ENCODE results near the gene WWOX. TPM values are rescaled to one million over a fixed set of nuclear protein-coding genes. Genes with fewer than 3 reads are reported as not detected.

WWOX gene
- total and polyA plus RNA-seq, 2 of the 8 experiments (the other 6 are each of a cell fraction or from before 2014, with no cell fraction given) = 5.4 to 16.7 TPM

DNA sequence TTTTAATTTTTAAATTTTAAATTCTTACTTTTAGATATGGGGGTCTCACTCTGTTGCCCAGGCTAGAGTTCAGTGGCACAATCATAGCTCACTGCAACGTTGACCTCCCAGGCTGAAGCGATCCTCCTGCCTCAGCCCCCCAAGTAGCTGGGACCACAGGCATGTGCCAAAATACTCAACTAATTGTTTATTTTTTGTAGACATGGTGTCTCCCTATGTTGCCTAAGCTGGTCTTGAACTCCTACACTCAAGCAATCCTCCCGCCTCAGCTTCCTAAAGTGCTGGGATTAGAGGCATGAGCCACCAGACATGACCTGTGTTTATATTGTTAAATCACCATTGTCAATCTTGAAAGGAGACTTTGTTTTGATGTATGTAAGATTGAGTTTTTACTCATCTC lies 332.2 kb downstream of the WWOX start:
- no peak overlapping the region for H2BK120ac ChIP-seq (replicated peaks; ENCODE audit: low read depth, low read length)
- DNase-seq (ENCODE audit: low read depth in 1 of 2, low spot score in 2 of 2) (no peak), FAIRE-seq (no peak)
- H2BK20ac ChIP-seq (ENCODE audit: low read length) = no peak overlapping the region
- H4K8ac ChIP-seq (ENCODE audit: extremely low read depth, insufficient read depth, low read length) = no peak overlapping the region
- no peak overlapping the region for H3K4ac ChIP-seq (replicated peaks; ENCODE audit: insufficient read length, low read depth, low read length)
- no peak overlapping the region for H2BK12ac ChIP-seq (ENCODE audit: low read depth, low read length)
- no peaks in the 10 kb centered on the region for H3K36me3 ChIP-seq (ENCODE audit: control insufficient read depth in 2 of 4, insufficient read depth in 4 of 4, low read length in 3 of 4)
- no peak overlapping the region for H3K23ac ChIP-seq (ENCODE audit: insufficient read length)
- H3K4me3 ChIP-seq (ENCODE audit: extremely low read depth in 1 of 4, insufficient read depth in 2 of 4, low read depth in 3 of 4, low read length in 4 of 4) = no peak overlapping the region
- no peak overlapping the region for H2AFZ ChIP-seq (ENCODE audit: low read length)
- WGBS, 2 experiments (ENCODE audit: extremely low coverage in 1 of 2, insufficient coverage in 1 of 2, insufficient read length in 1 of 2, insufficient replicate concordance in 2 of 2, low coverage in 1 of 2, low lambda C conversion rate in 2 of 2, missing lambda C conversion rate in 1 of 2) = 94% methylated on average over 3 of the region's 3 CpGs; no CpG with 5 or more reads in 1 of the 2 experiments
- H4K5ac ChIP-seq (ENCODE audit: insufficient read length, low read depth, low read length) = no peak overlapping the region
- H3K4me2 ChIP-seq (ENCODE audit: insufficient read depth in 1 of 2, low read depth in 2 of 2, low read length in 2 of 2) = no peak overlapping the region
- POLR2A ChIA-PET (ENCODE audit: partially characterized antibody) = no interaction called here
- H3K27me3 ChIP-seq (replicated peaks in 1 of 4; ENCODE audit: control insufficient read depth in 3 of 4, extremely low read depth in 1 of 4, insufficient read depth in 3 of 4, low read length in 3 of 4) = no peaks in the 10 kb centered on the region
- H3K9ac ChIP-seq (replicated peaks in 1 of 4; ENCODE audit: extremely low read depth in 1 of 4, low read depth in 3 of 4, low read length in 3 of 4) = no peak overlapping the region
- no peaks in the 10 kb centered on the region for H3K4me1 ChIP-seq (replicated peaks in 1 of 4; ENCODE audit: control insufficient read depth in 3 of 4, insufficient read depth in 4 of 4, low read length in 3 of 4)
- H3K14ac ChIP-seq (ENCODE audit: insufficient read length) = no peak overlapping the region
- H3K56ac ChIP-seq (replicated peaks; ENCODE audit: insufficient read length, low read depth, low read length) = no peak overlapping the region
- no peaks in the 10 kb centered on the region for H3K9me3 ChIP-seq (ENCODE audit: insufficient read depth in 2 of 2, low read depth in 1 of 2, low read length in 1 of 2)
- H4K91ac ChIP-seq (replicated peaks; ENCODE audit: insufficient read length, low read length) = no peak overlapping the region
- H3K79me2 ChIP-seq (ENCODE audit: control insufficient read depth in 1 of 2, insufficient read depth in 2 of 2, low read length in 2 of 2) = no peaks in the 10 kb centered on the region
- H3K79me1 ChIP-seq (ENCODE audit: low read depth, low read length) = no peaks in the 10 kb centered on the region
- H3K23me2 ChIP-seq (ENCODE audit: low read depth, low read length) = no peaks in the 10 kb centered on the region
- no peak overlapping the region for H2AK5ac ChIP-seq (ENCODE audit: low read depth, low read length)
- no peak overlapping the region for H3K18ac ChIP-seq (ENCODE audit: extremely low read depth, low read length)
- no peak overlapping the region for H2BK15ac ChIP-seq (ENCODE audit: low read length)
- no peak overlapping the region for H3K27ac ChIP-seq (ENCODE audit: low read depth, low read length)
- H4K20me1 ChIP-seq (replicated peaks in 1 of 2; ENCODE audit: control insufficient read depth in 1 of 2, insufficient read depth in 2 of 2, low read length in 2 of 2) = no peaks in the 10 kb centered on the region
- no peak overlapping the region for H2BK5ac ChIP-seq (ENCODE audit: low read depth, low read length)
- CTCF ChIA-PET (ENCODE audit: partially characterized antibody) = no interaction called here
- TF ChIP-seq SIN3A (conservative IDR thresholded peaks at IDR 0.05 in 1 of 2, IDR thresholded peaks at IDR 0.05 in 1 of 2; ENCODE audit: low read depth in 1 of 2, low read length in 2 of 2) (no peak), HDAC2 (IDR thresholded peaks at IDR 0.05; ENCODE audit: borderline replicate concordance in 1 of 2, low read depth in 2 of 2, low read length in 2 of 2) (no peak), ZNF274 (IDR thresholded peaks at IDR 0.05; ENCODE audit: borderline replicate concordance, extremely low read depth, low read length) (no peak), HDAC6 (IDR thresholded peaks at IDR 0.05; ENCODE audit: low read depth, low read length) (no peak), ASH2L (IDR thresholded peaks at IDR 0.05; ENCODE audit: low read length) (no peak), POLR2A (IDR thresholded peaks at IDR 0.05; ENCODE audit: control extremely low read depth in 1 of 2, low read depth in 2 of 2, low read length in 2 of 2) (no peak), CTBP2 (IDR thresholded peaks at IDR 0.05; ENCODE audit: borderline replicate concordance, insufficient read depth, insufficient read length, low read length) (no peak), SUZ12 (IDR thresholded peaks at IDR 0.05; ENCODE audit: low read length) (no peak), SIRT6 (IDR thresholded peaks at IDR 0.05; ENCODE audit: low read length) (no peak), SAP30 (IDR thresholded peaks at IDR 0.05; ENCODE audit: insufficient read depth, insufficient replicate concordance, low read length) (no peak), RFX5 (IDR thresholded peaks at IDR 0.05; ENCODE audit: borderline replicate concordance, low read depth, low read length) (no peak), POU5F1 (IDR thresholded peaks at IDR 0.05; ENCODE audit: low read depth, low read length) (no peak), NRF1 (IDR thresholded peaks at IDR 0.05; ENCODE audit: low read depth, low read length) (no peak)
- TF ChIP-seq, protein P1, sequence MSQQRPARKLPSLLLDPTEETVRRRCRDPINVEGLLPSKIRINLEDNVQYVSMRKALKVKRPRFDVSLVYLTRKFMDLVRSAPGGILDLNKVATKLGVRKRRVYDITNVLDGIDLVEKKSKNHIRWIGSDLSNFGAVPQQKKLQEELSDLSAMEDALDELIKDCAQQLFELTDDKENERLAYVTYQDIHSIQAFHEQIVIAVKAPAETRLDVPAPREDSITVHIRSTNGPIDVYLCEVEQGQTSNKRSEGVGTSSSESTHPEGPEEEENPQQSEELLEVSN (IDR thresholded peaks at IDR 0.05) = no peak

All from H1 (cell line).